Cerebellar cortex (tissue), 1 donor: ENCODE measurements around the gene PRDX2.

Experiments used
- DNase-seq: peaks from one replicate; pipeline ENCODE4 v3.0.0-alpha.2; 2015; ENCODE audit warnings: low spot score

Gene PRDX2

GRCh38 chr19:12779162-12779993 lies 22.2 kb downstream of the PRDX2 start:
- peak; percentile 76 for DNase-seq

GRCh38 chr19:12778905-12779161 lies 22.8 kb downstream of the PRDX2 start:
- DNase-seq, result no peak

- peak; percentile 66 for DNase-seq
Measured at GRCh38 chr19:12778017-12778904, 23.3 kb downstream of the PRDX2 start.

- peak; percentile 80 for DNase-seq
Measured at GRCh38 chr19:12777217-12778016, 24.2 kb downstream of the PRDX2 start.

- no peak for DNase-seq
Measured at GRCh38 chr19:12774588-12775555, 26.7 kb downstream of the PRDX2 start, which contains the start of gene HOOK2. HOOK2 (minus strand) TSS chr19:12775552; CDS start chr19:12775449, 103 bp downstream.

GRCh38 chr19:12773571-12773970 lies 28.0 kb downstream of the PRDX2 start:
- no peak for DNase-seq

GRCh38 chr19:12772323-12772722 lies 29.3 kb downstream of the PRDX2 start:
- DNase-seq, result no peak

GRCh38 chr19:12770922-12771321 lies 30.7 kb downstream of the PRDX2 start:
- no peak for DNase-seq

- DNase-seq, result no peak
Measured at GRCh38 chr19:12769689-12770088, 31.9 kb downstream of the PRDX2 start.

GRCh38 chr19:12767666-12768065 lies 33.9 kb downstream of the PRDX2 start:
- no peak for DNase-seq

- DNase-seq, result no peak
Measured at GRCh38 chr19:12767150-12767549, 34.5 kb downstream of the PRDX2 start.

- DNase-seq, result no peak
Measured at GRCh38 chr19:12766051-12766521, 35.5 kb downstream of the PRDX2 start.

GRCh38 chr19:12764698-12765097 lies 36.9 kb downstream of the PRDX2 start:
- DNase-seq, result no peak

- no peak for DNase-seq
Measured at GRCh38 chr19:12763100-12763499, 38.5 kb downstream of the PRDX2 start.

GRCh38 chr19:12759686-12760085 lies 41.9 kb downstream of the PRDX2 start:
- DNase-seq, result no peak

- DNase-seq, result peak; percentile 57
Measured at GRCh38 chr19:12757544-12758274, 43.9 kb downstream of the PRDX2 start.

GRCh38 chr19:12756150-12756883 lies 45.3 kb downstream of the PRDX2 start:
- no peak for DNase-seq

- no peak for DNase-seq
Measured at GRCh38 chr19:12754465-12755196, 47.0 kb downstream of the PRDX2 start.
